Measurements from ENCODE around the gene ANKRD9. TPM values are rescaled to one million over a fixed set of nuclear protein-coding genes. Genes with fewer than 3 reads are reported as not detected.

The ANKRD9 gene
- total RNA-seq, 2 donors from 2014 or later = 36.3 to 56.3 TPM

GRCh38 chr14:102471921-102472790 is 37.4 kb downstream of the ANKRD9 start:
- Histone ChIP-seq H3K4me1 (ENCODE audit: control insufficient read depth in 1 of 2, low read depth in 2 of 2) (peaks cover 0 to 5% of the 10 kb centered on the region in 2 donors), H3K36me3 (peaks cover 7% of the 10 kb centered on the region), H3K4me3 (no peak overlapping the region), H3K27ac (no peak overlapping the region), H3K9me3 (no peaks in the 10 kb centered on the region), H3K27me3 (replicated peaks; ENCODE audit: insufficient read depth) (no peaks in the 10 kb centered on the region)
- ATAC-seq (ENCODE audit: insufficient number of reproducible peaks, low FRiP score, low read depth) (no peak), DNase-seq (ENCODE audit: low spot score) (no peak)
- no peak for TF ChIP-seq CTCF (IDR thresholded peaks at IDR 0.05)

- ATAC-seq (ENCODE audit: insufficient number of reproducible peaks, low FRiP score, low read depth) (no peak), DNase-seq (ENCODE audit: low spot score) (no peak)
- H3K9me3 ChIP-seq = no peaks in the 10 kb centered on the region
- no peak overlapping the region for H3K4me3 ChIP-seq
- H3K27me3 ChIP-seq (replicated peaks; ENCODE audit: insufficient read depth) = no peaks in the 10 kb centered on the region
- no peak for TF ChIP-seq CTCF (IDR thresholded peaks at IDR 0.05)
- H3K4me1 ChIP-seq (ENCODE audit: control insufficient read depth in 1 of 2, low read depth in 2 of 2) = no peaks in the 10 kb centered on the region
- H3K36me3 ChIP-seq = peaks cover 7% of the 10 kb centered on the region
- no peak overlapping the region for H3K27ac ChIP-seq
Observed at GRCh38 chr14:102469261-102469660, 40.3 kb downstream of the ANKRD9 start.

GRCh38 chr14:102464846-102465341 is 44.7 kb downstream of the ANKRD9 start:
- ATAC-seq (ENCODE audit: insufficient number of reproducible peaks, low FRiP score, low read depth) (no peak), DNase-seq (ENCODE audit: low spot score) (no peak)
- Histone ChIP-seq H3K9me3 (no peaks in the 10 kb centered on the region), H3K4me3 (no peak overlapping the region), H3K27ac (no peak overlapping the region), H3K4me1 (ENCODE audit: control insufficient read depth in 1 of 2, low read depth in 2 of 2) (no peaks in the 10 kb centered on the region), H3K27me3 (replicated peaks; ENCODE audit: insufficient read depth) (no peaks in the 10 kb centered on the region), H3K36me3 (no peaks in the 10 kb centered on the region)
- no peak for TF ChIP-seq CTCF (IDR thresholded peaks at IDR 0.05)

GRCh38 chr14:102464006-102464405 is 45.6 kb downstream of the ANKRD9 start:
- H3K4me3 ChIP-seq = no peak overlapping the region
- H3K4me1 ChIP-seq (ENCODE audit: control insufficient read depth in 1 of 2, low read depth in 2 of 2) = no peaks in the 10 kb centered on the region
- no peaks in the 10 kb centered on the region for H3K36me3 ChIP-seq
- no peaks in the 10 kb centered on the region for H3K27me3 ChIP-seq (replicated peaks; ENCODE audit: insufficient read depth)
- no peak for ATAC-seq (ENCODE audit: insufficient number of reproducible peaks, low FRiP score, low read depth)
- H3K9me3 ChIP-seq = no peaks in the 10 kb centered on the region
- no peak for TF ChIP-seq CTCF (IDR thresholded peaks at IDR 0.05)
- H3K27ac ChIP-seq = no peak overlapping the region
- DNase-seq (ENCODE audit: low spot score) = no peak

- no peaks in the 10 kb centered on the region for H3K27me3 ChIP-seq (replicated peaks; ENCODE audit: insufficient read depth)
- no peak for ATAC-seq (ENCODE audit: insufficient number of reproducible peaks, low FRiP score, low read depth)
- no peaks in the 10 kb centered on the region for H3K36me3 ChIP-seq
- no peak for DNase-seq (ENCODE audit: low spot score)
- no peak overlapping the region for H3K4me3 ChIP-seq
- H3K9me3 ChIP-seq = no peaks in the 10 kb centered on the region
- H3K27ac ChIP-seq = no peak overlapping the region
- H3K4me1 ChIP-seq (ENCODE audit: control insufficient read depth in 1 of 2, low read depth in 2 of 2) = no peaks in the 10 kb centered on the region
- TF ChIP-seq CTCF (IDR thresholded peaks at IDR 0.05) = no peak
Observed at GRCh38 chr14:102462391-102462790, 47.2 kb downstream of the ANKRD9 start.

Data from thoracic aorta (tissue), 2 donors.